Measurements from ENCODE around the gene SPHK2.
"Not testable (repeated sequence)": the region's sequence is repeated elsewhere in the genome, so short reads cannot be mapped to it uniquely, and the experiment has no call there.

Gene SPHK2

GRCh38 chr19:48660852-48661710 is 41.8 kb downstream of the SPHK2 start:
- peak; percentile 56 for DNase-seq (ENCODE audit: low read depth)

- no peak for DNase-seq (ENCODE audit: low read depth)
Measured at GRCh38 chr19:48661711-48662090, 42.4 kb downstream of the SPHK2 start.

DNA sequence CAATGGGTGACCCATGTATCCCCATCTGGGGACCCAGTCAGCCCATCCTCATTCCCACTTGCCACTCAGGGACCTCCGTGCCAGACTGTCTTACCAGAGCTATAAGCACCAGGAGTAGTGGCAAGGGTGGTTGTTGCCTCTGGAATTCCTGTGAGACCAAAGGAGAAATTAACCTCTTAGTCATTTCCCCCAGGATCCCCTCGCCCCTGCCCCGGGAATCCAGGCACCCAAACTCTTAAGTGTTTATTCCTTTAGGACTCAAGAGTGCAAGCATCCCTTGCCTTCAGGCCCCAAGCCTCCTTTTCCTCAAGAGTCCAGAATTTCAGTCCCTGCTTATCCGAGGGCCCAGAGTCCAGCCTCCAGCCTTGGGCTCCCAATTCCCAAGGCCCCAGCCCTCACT is 44.4 kb downstream of the SPHK2 start:
- DNase-seq (ENCODE audit: low read depth), result no peak

GRCh38 chr19:48664476-48664875 is 45.2 kb downstream of the SPHK2 start:
- no peak for DNase-seq (ENCODE audit: low read depth)

GRCh38 chr19:48665786-48666185 is 46.5 kb downstream of the SPHK2 start:
- DNase-seq (ENCODE audit: low read depth), result no peak

- no peak for DNase-seq (ENCODE audit: low read depth)
Measured at GRCh38 chr19:48668332-48668731, 49.0 kb downstream of the SPHK2 start.

DNA sequence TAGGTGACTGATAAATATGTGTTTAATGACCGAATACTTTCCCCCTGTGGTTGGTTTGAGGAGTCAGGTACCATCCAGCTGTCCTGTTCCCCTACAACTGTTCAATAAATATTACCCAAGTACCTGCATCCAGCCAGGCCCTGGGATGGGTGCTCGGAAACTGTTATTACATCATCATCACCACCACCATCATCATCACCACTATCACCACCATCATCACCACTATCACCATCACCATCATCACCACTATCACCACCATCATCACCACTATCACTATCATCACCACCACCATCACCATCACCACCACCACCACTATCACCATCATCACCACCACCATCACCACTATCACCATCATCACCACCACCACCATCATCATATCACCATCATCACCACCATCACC is 49.5 kb downstream of the SPHK2 start:
- DNase-seq (ENCODE audit: low read depth), result no peak

DNA sequence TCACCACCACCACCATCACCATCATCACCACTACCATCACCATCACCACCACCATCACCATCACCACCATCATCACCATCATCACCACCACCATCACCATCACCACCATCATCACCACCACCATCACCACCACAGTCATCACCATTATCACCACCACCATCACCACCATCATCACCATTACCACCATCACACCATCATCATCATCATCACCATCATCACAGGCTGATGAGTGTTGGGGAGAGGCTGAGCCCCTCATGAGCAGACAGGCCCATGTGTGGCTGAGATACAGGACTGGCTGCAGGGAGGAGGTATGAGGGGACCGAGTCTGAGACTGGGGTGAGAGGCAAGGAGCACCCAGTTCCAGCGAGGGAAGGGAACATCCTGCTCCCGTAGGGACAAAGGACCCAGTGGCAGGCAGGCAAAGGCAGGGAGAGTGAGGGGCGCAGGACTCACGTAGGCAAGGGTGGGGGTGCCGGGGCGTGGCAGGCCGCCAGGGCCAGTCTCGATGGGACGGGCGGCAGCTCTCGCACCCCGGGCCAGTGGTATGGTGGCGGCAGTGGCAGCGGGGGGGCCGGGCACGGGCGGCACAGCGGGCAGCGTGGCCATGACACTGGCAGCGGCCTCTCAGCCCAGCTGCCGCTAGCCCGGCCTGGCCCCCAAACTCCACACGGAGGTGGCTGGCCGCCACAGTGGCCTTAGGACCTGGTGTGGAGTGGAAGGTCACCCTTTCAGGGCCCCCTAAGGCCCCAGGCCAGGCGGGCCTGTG is 50.8 kb downstream of the SPHK2 start:
- no peak for DNase-seq (ENCODE audit: low read depth)

DNA sequence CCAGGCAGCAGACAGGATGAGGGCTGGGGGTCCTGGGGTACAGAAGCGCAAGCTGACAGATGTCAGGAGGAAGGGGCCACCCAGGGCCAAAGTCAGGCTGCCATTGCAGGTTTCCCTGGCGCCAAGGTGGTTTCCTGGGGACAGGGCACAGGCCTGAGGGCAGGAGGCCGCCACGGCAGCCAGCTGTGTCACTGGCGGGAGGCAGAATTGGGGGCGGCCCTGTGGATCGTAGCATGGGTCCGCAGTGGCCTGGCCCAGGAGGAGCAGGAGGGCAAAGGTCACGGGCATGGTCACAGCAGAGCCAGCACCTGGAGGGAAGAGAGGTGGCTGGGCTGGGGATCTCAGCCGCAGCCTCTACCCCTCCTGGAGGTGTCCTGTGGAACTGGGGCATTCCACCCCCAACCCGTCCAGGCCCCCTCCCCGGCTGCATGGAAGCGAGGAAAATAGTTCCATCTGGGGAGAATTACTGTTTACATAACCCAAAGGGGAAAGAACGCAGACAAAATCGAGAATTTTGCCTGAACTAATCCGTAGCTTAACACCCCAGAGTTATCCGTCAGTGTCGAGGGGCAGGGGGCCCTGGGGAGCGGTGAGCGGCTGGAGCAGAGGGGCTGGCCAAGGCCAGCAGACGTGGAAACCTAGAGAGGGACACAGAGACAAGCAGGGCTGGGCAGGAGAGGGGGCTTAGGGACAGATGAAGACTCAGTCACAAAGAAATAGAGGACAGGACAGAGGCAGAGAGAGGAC is 51.6 kb downstream of the SPHK2 start:
- no peak for DNase-seq (ENCODE audit: low read depth)

GRCh38 chr19:48671446-48671995 is 52.2 kb downstream of the SPHK2 start:
- DNase-seq (ENCODE audit: low read depth), result no peak

- DNase-seq (ENCODE audit: low read depth), result no peak
Measured at GRCh38 chr19:48672994-48673393, 53.7 kb downstream of the SPHK2 start, which contains the start of gene NTN5. TSS of gene NTN5 (minus strand) at chr19:48673017. CDS start at chr19:48670986, 2,031 bp downstream.

- no peak for DNase-seq (ENCODE audit: low read depth)
Measured at GRCh38 chr19:48673436-48674100, 54.3 kb downstream of the SPHK2 start.

DNA sequence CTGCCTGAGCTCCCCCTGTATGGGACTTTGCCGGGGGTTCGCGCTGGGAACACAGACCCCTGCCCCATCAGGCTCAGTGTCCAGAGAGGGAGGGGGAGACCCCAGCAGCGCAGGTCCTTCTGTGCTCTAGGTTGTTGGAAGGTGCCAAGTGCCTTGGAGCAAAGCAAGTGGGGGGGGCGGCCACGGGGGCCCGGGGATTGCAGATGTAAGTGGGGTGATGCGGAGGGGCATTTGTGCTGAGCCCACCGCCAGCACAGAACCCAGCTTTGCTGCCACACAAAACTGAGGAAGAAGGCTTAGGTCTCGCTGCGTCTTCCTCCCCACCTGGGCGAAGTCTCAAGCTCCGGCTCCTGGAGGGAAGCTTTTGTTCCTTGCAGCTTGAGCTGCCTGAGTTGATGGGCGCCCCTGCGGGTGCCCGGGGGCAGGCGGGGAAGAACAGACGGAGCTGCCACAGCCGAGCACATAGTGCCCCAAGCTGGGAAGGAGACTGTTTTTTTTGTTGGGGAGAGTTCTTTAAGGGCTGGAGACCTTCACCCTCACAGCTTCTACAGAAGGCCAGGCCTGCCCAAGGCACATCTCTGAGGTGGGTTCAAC is 55.0 kb downstream of the SPHK2 start:
- DNase-seq (ENCODE audit: low read depth), result no peak

GRCh38 chr19:48674921-48675824 is 55.9 kb downstream of the SPHK2 start:
- peak; percentile 49 for DNase-seq (ENCODE audit: low read depth)

DNA sequence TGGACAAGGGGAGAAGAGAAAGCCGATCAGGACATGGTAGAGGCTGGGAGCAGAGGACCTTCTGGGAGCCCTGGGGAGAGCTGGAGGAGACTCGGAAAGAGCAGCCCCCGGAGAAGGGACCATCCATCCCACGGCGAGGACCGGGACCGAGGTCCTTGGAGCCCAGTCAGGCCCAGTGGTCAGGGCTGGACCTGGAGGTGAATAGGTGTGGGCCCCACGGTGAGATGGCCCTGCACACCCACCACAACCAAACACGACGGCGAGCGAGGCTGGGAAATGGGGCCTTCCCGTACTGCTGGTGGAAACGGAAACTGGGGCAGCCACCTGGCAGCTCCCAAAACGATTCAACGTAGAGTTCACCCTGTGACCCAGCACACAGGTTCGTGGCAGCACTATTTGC is 57.2 kb downstream of the SPHK2 start:
- DNase-seq (ENCODE audit: low read depth), result no peak

- DNase-seq (ENCODE audit: low read depth), result no peak
Measured at GRCh38 chr19:48676887-48677286, 57.6 kb downstream of the SPHK2 start.

- no peak for DNase-seq (ENCODE audit: low read depth)
Measured at GRCh38 chr19:48678201-48678600, 58.9 kb downstream of the SPHK2 start.

- DNase-seq (ENCODE audit: low read depth), result not testable (repeated sequence)
Measured at GRCh38 chr19:48680006-48680405, 60.7 kb downstream of the SPHK2 start.

Measured in activated T-helper 9 cell treated with anti-CD3 and anti-CD28 coated beads, Interleukin-2, amount 50 U/mL, for 16 hours (primary cell).